ENCODE results near the gene OR52W1. TPM values are rescaled to one million over a fixed set of nuclear protein-coding genes. Genes with fewer than 3 reads are reported as not detected.

OR52W1 gene
- polyA plus RNA-seq, 1 of the 3 experiments (the other 2 are of a cell fraction): not detected

DNA sequence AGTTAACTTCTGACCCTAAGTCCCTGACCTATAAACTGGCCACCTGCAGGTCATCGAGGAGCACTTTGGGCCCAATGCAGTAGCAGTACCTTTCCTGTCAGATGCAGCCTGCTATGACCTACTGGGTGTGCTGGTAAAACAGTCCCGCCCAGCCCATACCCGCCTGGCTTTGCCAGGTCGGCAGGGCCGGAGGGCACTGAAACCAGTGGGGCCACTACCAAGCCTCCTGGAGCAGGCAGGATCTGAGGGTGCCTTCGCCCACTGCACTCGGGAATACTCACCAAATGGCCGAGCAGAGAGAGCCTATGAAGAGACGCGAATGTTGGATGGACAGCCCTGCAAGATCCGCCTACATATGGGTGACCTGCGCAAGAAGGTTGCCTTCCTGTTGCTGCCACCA is 10.8 kb downstream of the OR52W1 start:
- Histone ChIP-seq H3K4me1 (ENCODE audit: control insufficient read depth in 1 of 2, insufficient read depth in 2 of 2, low read depth in 1 of 2, low read length in 1 of 2) (no peaks in the 10 kb centered on the region), H2AFZ (ENCODE audit: low read depth) (no peak overlapping the region), H4K20me1 (ENCODE audit: insufficient read depth) (no peaks in the 10 kb centered on the region), H3K9me3 (no peaks in the 10 kb centered on the region), H3K79me2 (ENCODE audit: insufficient read depth) (no peaks in the 10 kb centered on the region), H3F3A (replicated peaks; ENCODE audit: insufficient read depth) (no peaks in the 10 kb centered on the region), H3K4me3 (ENCODE audit: low read depth in 2 of 2, low read length in 1 of 2) (no peak overlapping the region), H3K9ac (no peak overlapping the region), H3K4me2 (no peak overlapping the region), H3K9me2 (no peaks in the 10 kb centered on the region), H3K27ac (ENCODE audit: low read depth in 2 of 2, low read length in 1 of 2) (no peak overlapping the region), H3K27me3 (ENCODE audit: insufficient read depth) (no peaks in the 10 kb centered on the region), H3K36me3 (replicated peaks in 1 of 2; ENCODE audit: control insufficient read depth in 1 of 2, insufficient read depth in 2 of 2, low read length in 1 of 2) (peaks cover 23 to 54% of the 10 kb centered on the region in 2 experiments)
- no peak for DNase-seq
- POLR2A ChIA-PET: no interaction called here
- CTCF ChIA-PET: no interaction called here
- TF ChIP-seq TEAD4 (IDR thresholded peaks at IDR 0.05; ENCODE audit: borderline replicate concordance, insufficient read depth) (no peak), TAF1 (IDR thresholded peaks at IDR 0.05; ENCODE audit: borderline replicate concordance, low read depth, low read length) (no peak), NFIC (IDR thresholded peaks at IDR 0.05; ENCODE audit: borderline replicate concordance) (no peak)
- TF ChIP-seq, protein P1, sequence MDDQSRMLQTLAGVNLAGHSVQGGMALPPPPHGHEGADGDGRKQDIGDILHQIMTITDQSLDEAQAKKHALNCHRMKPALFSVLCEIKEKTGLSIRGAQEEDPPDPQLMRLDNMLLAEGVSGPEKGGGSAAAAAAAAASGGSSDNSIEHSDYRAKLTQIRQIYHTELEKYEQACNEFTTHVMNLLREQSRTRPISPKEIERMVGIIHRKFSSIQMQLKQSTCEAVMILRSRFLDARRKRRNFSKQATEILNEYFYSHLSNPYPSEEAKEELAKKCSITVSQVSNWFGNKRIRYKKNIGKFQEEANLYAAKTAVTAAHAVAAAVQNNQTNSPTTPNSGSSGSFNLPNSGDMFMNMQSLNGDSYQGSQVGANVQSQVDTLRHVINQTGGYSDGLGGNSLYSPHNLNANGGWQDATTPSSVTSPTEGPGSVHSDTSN (IDR thresholded peaks at IDR 0.05): no peak
- WGBS (ENCODE audit: low lambda C conversion rate): 96% methylated on average over 9 of the region's 12 CpGs

DNA sequence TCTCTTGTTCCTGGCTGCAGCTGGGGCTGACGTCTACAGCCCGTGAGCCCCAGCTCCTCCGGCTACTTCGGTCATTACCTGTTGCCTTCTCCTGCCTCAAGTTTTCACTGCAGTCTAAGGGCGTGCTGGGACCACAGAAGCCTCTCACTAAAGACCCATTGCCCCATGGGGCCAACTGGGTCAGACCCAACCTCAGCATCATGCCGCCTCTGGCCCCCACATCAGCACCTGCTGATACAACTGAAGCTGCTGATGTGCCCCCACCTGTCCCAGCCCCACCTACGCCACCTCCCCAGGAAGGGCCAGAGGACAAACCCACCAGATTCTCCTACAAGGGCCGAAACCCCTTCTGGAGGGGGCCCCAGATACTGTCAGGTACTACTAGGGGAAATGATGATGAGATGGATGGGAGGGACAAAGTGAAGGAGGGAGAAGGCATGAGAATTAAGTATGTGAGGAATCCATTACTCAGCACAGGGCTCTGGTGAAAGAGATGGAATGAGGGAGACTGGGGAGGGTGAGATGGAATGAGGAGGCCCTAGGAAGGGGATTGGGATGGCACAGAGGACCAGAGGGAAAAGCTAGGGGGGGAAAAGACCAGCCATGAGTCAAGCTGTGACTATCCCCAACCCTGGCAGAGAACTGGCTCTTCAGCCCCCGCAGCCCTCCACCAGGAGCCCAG is 11.4 kb downstream of the OR52W1 start:
- TF ChIP-seq RCOR1 (IDR thresholded peaks at IDR 0.05; ENCODE audit: low read length): no peak
- no peak for TF ChIP-seq RFX5 (IDR thresholded peaks at IDR 0.05; ENCODE audit: low read length)
- TF ChIP-seq TAF1 (IDR thresholded peaks at IDR 0.05; ENCODE audit: borderline replicate concordance, low read depth, low read length): no peak
- no peak for TF ChIP-seq NFIC (IDR thresholded peaks at IDR 0.05; ENCODE audit: borderline replicate concordance)
- no peak for TF ChIP-seq FOSL2 (IDR thresholded peaks at IDR 0.05; ENCODE audit: borderline replicate concordance, low read depth)
- TF ChIP-seq GATA2 (CRISPR knock-in tag; IDR thresholded peaks at IDR 0.05): no peak
- Histone ChIP-seq H3F3A (replicated peaks; ENCODE audit: insufficient read depth) (no peaks in the 10 kb centered on the region), H3K27me3 (ENCODE audit: insufficient read depth) (no peaks in the 10 kb centered on the region), H3K4me1 (ENCODE audit: control insufficient read depth in 1 of 2, insufficient read depth in 2 of 2, low read depth in 1 of 2, low read length in 1 of 2) (no peaks in the 10 kb centered on the region), H3K27ac (ENCODE audit: low read depth in 2 of 2, low read length in 1 of 2) (no peak overlapping the region), H3K9me3 (no peaks in the 10 kb centered on the region), H4K20me1 (ENCODE audit: insufficient read depth) (no peaks in the 10 kb centered on the region), H3K9me2 (no peaks in the 10 kb centered on the region), H3K36me3 (replicated peaks in 1 of 2; ENCODE audit: control insufficient read depth in 1 of 2, insufficient read depth in 2 of 2, low read length in 1 of 2) (peaks cover 29 to 59% of the 10 kb centered on the region in 2 experiments), H3K9ac (no peak overlapping the region), H3K79me2 (ENCODE audit: insufficient read depth) (no peaks in the 10 kb centered on the region), H2AFZ (ENCODE audit: low read depth) (no peak overlapping the region), H3K4me3 (ENCODE audit: low read depth in 2 of 2, low read length in 1 of 2) (no peak overlapping the region), H3K4me2 (no peak overlapping the region)
- DNase-seq: no peak
- CTCF ChIA-PET: no interaction called here
- WGBS (ENCODE audit: low lambda C conversion rate): 94% methylated on average over 9 of the region's 9 CpGs
- POLR2A ChIA-PET: no interaction called here

DNA sequence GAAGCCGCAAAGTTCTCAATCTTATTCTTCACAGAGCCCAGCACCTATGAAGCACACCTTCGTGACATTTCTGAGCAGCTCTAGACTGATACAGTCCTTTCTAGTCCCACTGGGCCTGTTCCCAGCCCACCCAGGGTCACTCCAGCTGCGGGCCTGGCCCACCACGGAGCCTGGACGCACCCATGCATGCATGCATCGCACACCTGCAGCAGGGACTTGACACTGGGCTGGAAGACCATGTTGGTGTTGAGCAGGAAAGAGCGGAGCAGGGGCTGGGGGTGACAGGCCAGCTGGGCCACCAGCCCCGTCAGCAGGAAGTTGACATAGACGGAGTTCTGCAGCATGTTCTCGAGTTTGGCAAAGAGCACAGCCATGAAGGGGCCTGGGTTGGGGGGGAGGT is 15.5 kb downstream of the OR52W1 start:
- TF ChIP-seq, protein P2, sequence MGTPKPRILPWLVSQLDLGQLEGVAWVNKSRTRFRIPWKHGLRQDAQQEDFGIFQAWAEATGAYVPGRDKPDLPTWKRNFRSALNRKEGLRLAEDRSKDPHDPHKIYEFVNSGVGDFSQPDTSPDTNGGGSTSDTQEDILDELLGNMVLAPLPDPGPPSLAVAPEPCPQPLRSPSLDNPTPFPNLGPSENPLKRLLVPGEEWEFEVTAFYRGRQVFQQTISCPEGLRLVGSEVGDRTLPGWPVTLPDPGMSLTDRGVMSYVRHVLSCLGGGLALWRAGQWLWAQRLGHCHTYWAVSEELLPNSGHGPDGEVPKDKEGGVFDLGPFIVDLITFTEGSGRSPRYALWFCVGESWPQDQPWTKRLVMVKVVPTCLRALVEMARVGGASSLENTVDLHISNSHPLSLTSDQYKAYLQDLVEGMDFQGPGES (IDR thresholded peaks at IDR 0.05; ENCODE audit: low read depth, low read length): no peak
- no peak for TF ChIP-seq YY1 (IDR thresholded peaks at IDR 0.05; ENCODE audit: low read depth)
- no peak for TF ChIP-seq RFX5 (IDR thresholded peaks at IDR 0.05; ENCODE audit: low read length)
- TF ChIP-seq RAD21 (IDR thresholded peaks at IDR 0.05; ENCODE audit: low read length): no peak
- no peak for TF ChIP-seq EZH2phosphoT487 (IDR thresholded peaks at IDR 0.05; ENCODE audit: borderline replicate concordance, low read depth)
- Histone ChIP-seq H3K9me3 (no peaks in the 10 kb centered on the region), H4K20me1 (ENCODE audit: insufficient read depth) (peaks cover 4% of the 10 kb centered on the region; the same call in 1 of the 2 replicates), H3F3A (replicated peaks; ENCODE audit: insufficient read depth) (no peaks in the 10 kb centered on the region), H3K4me1 (ENCODE audit: control insufficient read depth in 1 of 2, insufficient read depth in 2 of 2, low read depth in 1 of 2, low read length in 1 of 2) (no peaks in the 10 kb centered on the region), H3K9ac (no peak overlapping the region), H3K27ac (ENCODE audit: low read depth in 2 of 2, low read length in 1 of 2) (no peak overlapping the region), H2AFZ (ENCODE audit: low read depth) (no peak overlapping the region), H3K9me2 (no peaks in the 10 kb centered on the region), H3K27me3 (ENCODE audit: insufficient read depth) (no peaks in the 10 kb centered on the region), H3K4me2 (no peak overlapping the region), H3K36me3 (replicated peaks in 1 of 2; ENCODE audit: control insufficient read depth in 1 of 2, insufficient read depth in 2 of 2, low read length in 1 of 2) (peaks cover 24 to 79% of the 10 kb centered on the region in 2 experiments), H3K79me2 (ENCODE audit: insufficient read depth) (no peaks in the 10 kb centered on the region), H3K4me3 (ENCODE audit: low read depth in 2 of 2, low read length in 1 of 2) (no peak overlapping the region)
- ChIA-PET CTCF (no interaction called here), POLR2A (no interaction called here)
- 97% methylated on average over 7 of the region's 10 CpGs for WGBS (ENCODE audit: low lambda C conversion rate)
- DNase-seq: no peak

All from SK-N-SH (cell line).